ENCODE data around the gene NEK8. TPM values are rescaled to one million over a fixed set of nuclear protein-coding genes. Genes with fewer than 3 reads are reported as not detected.

NEK8 gene
- total and polyA plus RNA-seq, 9 of the 15 experiments (the other 6 are each of a cell fraction or from before 2014, with no cell fraction given), result 0.98 to 16.6 (median 4.6) TPM

DNA sequence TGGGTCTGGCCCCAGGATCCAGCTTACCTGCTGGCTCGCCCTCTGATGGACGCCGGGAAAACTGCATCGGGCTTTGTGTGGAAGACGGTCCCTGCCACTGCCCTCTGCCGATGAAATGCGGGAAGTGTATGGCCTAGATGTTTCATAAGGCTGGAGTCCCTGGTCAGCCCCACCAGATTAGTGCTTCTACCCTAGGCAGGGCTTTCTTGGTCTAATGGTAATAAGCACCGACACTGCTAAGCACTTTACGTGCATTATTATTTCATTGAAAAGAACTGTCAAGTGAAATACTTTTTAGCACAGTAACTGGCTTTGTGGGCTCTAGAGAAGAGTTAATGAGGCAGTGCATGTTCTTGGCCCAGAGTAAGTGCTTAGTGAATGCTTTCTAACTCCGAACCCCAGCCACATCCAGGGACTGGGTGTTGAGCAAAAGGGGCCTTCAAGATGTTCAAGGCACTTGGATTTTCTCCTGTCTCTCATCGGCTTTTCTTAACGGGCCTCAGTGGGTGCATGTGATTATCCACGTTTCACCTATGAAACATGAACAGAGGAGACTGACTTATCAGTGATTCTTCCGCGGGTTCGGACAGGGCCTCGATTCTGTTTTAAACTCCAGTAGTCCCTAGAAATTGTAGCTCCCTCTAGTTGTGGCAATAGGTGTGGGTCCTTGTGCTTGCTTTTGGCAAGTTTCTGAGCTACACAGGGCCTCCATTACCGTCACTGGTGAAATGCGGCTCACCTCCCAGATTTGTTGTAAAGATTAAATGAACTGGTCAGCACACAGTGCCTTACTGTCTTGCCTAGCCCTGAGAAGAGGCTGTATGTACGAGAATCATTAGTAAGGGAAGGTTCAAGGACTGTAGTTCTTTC lies 21.8 kb downstream of the NEK8 start (continued):
- TF ChIP-seq, protein P1, sequence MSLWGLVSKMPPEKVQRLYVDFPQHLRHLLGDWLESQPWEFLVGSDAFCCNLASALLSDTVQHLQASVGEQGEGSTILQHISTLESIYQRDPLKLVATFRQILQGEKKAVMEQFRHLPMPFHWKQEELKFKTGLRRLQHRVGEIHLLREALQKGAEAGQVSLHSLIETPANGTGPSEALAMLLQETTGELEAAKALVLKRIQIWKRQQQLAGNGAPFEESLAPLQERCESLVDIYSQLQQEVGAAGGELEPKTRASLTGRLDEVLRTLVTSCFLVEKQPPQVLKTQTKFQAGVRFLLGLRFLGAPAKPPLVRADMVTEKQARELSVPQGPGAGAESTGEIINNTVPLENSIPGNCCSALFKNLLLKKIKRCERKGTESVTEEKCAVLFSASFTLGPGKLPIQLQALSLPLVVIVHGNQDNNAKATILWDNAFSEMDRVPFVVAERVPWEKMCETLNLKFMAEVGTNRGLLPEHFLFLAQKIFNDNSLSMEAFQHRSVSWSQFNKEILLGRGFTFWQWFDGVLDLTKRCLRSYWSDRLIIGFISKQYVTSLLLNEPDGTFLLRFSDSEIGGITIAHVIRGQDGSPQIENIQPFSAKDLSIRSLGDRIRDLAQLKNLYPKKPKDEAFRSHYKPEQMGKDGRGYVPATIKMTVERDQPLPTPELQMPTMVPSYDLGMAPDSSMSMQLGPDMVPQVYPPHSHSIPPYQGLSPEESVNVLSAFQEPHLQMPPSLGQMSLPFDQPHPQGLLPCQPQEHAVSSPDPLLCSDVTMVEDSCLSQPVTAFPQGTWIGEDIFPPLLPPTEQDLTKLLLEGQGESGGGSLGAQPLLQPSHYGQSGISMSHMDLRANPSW (CRISPR knock-in tag; IDR thresholded peaks at IDR 0.05), result no peak
- no peak for TF ChIP-seq PCBP2 (IDR thresholded peaks at IDR 0.05; ENCODE audit: low read depth, low read length, poor library complexity, severe bottlenecking)
- no peak for TF ChIP-seq ZNF780A (CRISPR knock-in tag; IDR thresholded peaks at IDR 0.05)
- no peak for TF ChIP-seq EGR1 (conservative IDR thresholded peaks at IDR 0.05)
- TF ChIP-seq, protein P2, sequence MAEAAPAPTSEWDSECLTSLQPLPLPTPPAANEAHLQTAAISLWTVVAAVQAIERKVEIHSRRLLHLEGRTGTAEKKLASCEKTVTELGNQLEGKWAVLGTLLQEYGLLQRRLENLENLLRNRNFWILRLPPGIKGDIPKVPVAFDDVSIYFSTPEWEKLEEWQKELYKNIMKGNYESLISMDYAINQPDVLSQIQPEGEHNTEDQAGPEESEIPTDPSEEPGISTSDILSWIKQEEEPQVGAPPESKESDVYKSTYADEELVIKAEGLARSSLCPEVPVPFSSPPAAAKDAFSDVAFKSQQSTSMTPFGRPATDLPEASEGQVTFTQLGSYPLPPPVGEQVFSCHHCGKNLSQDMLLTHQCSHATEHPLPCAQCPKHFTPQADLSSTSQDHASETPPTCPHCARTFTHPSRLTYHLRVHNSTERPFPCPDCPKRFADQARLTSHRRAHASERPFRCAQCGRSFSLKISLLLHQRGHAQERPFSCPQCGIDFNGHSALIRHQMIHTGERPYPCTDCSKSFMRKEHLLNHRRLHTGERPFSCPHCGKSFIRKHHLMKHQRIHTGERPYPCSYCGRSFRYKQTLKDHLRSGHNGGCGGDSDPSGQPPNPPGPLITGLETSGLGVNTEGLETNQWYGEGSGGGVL (CRISPR knock-in tag; IDR thresholded peaks at IDR 0.05), result no peak
- TF ChIP-seq ZNF695 (CRISPR knock-in tag; IDR thresholded peaks at IDR 0.05), result no peak
- no peak for TF ChIP-seq ZBTB40 (IDR thresholded peaks at IDR 0.05)
- no peak for TF ChIP-seq ZBTB40 (CRISPR knock-in tag; IDR thresholded peaks at IDR 0.05)
- TF ChIP-seq ZNF143 (CRISPR knock-in tag; IDR thresholded peaks at IDR 0.05), result 0 out of 2 replicates have a peak, but pooled peaks have one; percentile 29

All from K562 (cell line).